ENCODE measurements around the gene MIA.

Gene MIA

GRCh38 chr19:40785526-40785925, 10.2 kb downstream of the MIA start:
- TF ChIP-seq CTCF (IDR thresholded peaks at IDR 0.05; ENCODE audit: low read depth, low read length), result no peak
- no peak overlapping the region for H3K4me3 ChIP-seq (ENCODE audit: low read depth, low read length)

GRCh38 chr19:40786060-40787037, 11.0 kb downstream of the MIA start:
- H3K4me3 ChIP-seq (ENCODE audit: low read depth, low read length), result no peak overlapping the region
- TF ChIP-seq CTCF (IDR thresholded peaks at IDR 0.05; ENCODE audit: low read depth, low read length), result no peak

- no peak overlapping the region for H3K4me3 ChIP-seq (ENCODE audit: low read depth, low read length)
- no peak for TF ChIP-seq CTCF (IDR thresholded peaks at IDR 0.05; ENCODE audit: low read depth, low read length)
Measured at GRCh38 chr19:40791349-40791748, 16.0 kb downstream of the MIA start.

GRCh38 chr19:40791996-40792395, 16.7 kb downstream of the MIA start:
- no peak overlapping the region for H3K4me3 ChIP-seq (ENCODE audit: low read depth, low read length)
- TF ChIP-seq CTCF (IDR thresholded peaks at IDR 0.05; ENCODE audit: low read depth, low read length), result no peak

- TF ChIP-seq CTCF (IDR thresholded peaks at IDR 0.05; ENCODE audit: low read depth, low read length), result no peak
- no peak overlapping the region for H3K4me3 ChIP-seq (ENCODE audit: low read depth, low read length)
Measured at GRCh38 chr19:40797166-40797962, 22.0 kb downstream of the MIA start.

- peak; percentile 44 for TF ChIP-seq CTCF (IDR thresholded peaks at IDR 0.05; ENCODE audit: low read depth, low read length)
- peak overlapping the region; percentile 61 for H3K4me3 ChIP-seq (ENCODE audit: low read depth, low read length)
Measured at GRCh38 chr19:40797963-40798682, 22.8 kb downstream of the MIA start.
